GM10248 (cell line): Measurements from ENCODE around the gene MEIS3.

ENCODE experiments used
- CTCF ChIA-PET: fragments of 300-600 bp; sonication (Branson Sonifier 250); formaldehyde crosslinking; extraction: SDS; loops from one replicate; lab custom pipeline; 2021; ENCODE audit warnings: antibody characterized with exemption; lab: Yijun Ruan, JAX
- POLR2A ChIA-PET: fragments of 350-650 bp; sonication (Branson Sonifier 250); formaldehyde crosslinking; extraction: SDS; loops from one replicate; lab custom pipeline; 2020; ENCODE audit warnings: antibody characterized with exemption; lab: Yijun Ruan, JAX
- DNase-seq: peaks from one replicate; pipeline ENCODE4 v3.0.0; 2012; ENCODE audit errors: extremely low spot score
- CTCF ChIP-seq: IDR thresholded peaks from 2 replicates; pipeline ENCODE4 v1.5.1; 2012; ENCODE audit warnings: mild to moderate bottlenecking, low read depth; ENCODE audit errors: extremely low read depth, missing control alignments, control extremely low read depth

Gene MEIS3

GRCh38 chr19:47433121-47433520, 13.8 kb upstream of the MEIS3 start:
- CTCF ChIA-PET = interaction anchor here (0.9 to 13.1 kb wide), 8 partner anchors 13 to 282 kb away, joined by 3 to 288 read pairs (median 4); partner anchors contain the start of genes DHX34 and KPTN
- POLR2A ChIA-PET = no interaction called here
- no peak for TF ChIP-seq CTCF
- DNase-seq = no peak

DNA sequence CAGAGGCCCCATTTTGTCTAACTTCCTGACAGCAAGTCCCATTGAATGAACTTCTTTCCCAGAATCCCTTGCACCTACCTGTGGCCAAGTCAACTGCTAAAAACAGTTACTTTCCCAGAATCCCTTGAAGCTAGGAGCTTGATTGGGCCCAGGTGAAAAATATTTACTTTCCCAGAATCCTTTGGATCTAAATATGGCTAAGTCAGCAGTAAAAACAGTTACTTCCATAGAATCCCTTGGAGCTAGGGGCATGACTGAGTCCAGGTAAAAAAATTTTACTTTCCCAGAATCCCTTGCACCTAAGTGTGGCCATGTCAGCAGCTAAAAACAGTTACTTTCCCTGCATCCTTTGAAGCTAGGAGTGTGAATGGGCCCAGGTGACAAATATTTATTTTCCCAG, 13.2 kb upstream of the MEIS3 start:
- no peak for TF ChIP-seq CTCF
- POLR2A ChIA-PET = no interaction called here
- CTCF ChIA-PET = interaction anchor here (0.9 to 13.1 kb wide), 8 partner anchors 14 to 282 kb away, joined by 3 to 288 read pairs (median 4); partner anchors contain the start of genes DHX34 and KPTN
- no peak for DNase-seq

DNA sequence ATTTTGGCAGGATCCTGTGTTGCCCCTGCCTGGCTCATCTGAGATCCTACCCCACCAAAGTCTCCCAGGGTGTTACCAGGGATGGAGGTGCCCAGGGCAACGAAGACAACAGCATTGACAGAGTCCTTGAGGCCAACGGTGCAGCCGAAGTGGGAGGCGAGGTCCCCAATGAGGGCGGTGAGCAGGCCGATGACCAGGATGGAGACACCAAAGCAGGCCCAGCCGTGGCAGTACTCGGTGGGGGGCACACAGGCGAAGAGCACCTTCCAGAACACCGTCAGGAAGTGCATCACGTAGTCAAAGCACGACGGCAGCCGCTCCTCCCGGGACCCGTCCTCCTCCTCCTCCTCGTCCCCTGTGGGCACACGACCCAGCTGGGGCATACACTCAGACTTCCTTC, 12.8 kb upstream of the MEIS3 start:
- DNase-seq = no peak
- TF ChIP-seq CTCF = no peak
- ChIA-PET POLR2A (no interaction called here), CTCF (interaction anchor here (1.7 to 13.1 kb wide), 3 partner anchors 52 to 271 kb away, joined by 5 to 288 read pairs (median 11); partner anchors contain the start of gene KPTN)

- no peak for TF ChIP-seq CTCF
- POLR2A ChIA-PET = no interaction called here
- DNase-seq = no peak
- CTCF ChIA-PET = interaction anchor here (1.2 to 13.1 kb wide), 5 partner anchors 39 to 273 kb away, joined by 3 to 288 read pairs (median 16); partner anchors contain the start of genes DHX34 and KPTN
Measured at GRCh38 chr19:47430041-47430802, 10.9 kb upstream of the MEIS3 start.

- no peak for TF ChIP-seq CTCF
- POLR2A ChIA-PET = no interaction called here
- DNase-seq = no peak
- CTCF ChIA-PET = interaction anchor here (0.8 to 3.1 kb wide), 17 partner anchors 8 to 440 kb away, joined by 3 to 32 read pairs (median 3); partner anchors contain the start of genes DHX34 and KPTN
Measured at GRCh38 chr19:47429140-47429793, 9.9 kb upstream of the MEIS3 start.

- CTCF ChIA-PET = interaction anchor here (0.7 to 3.1 kb wide), 36 partner anchors 9 to 441 kb away, joined by 3 to 32 read pairs (median 4); partner anchors contain the start of genes DHX34, EHD2, KPTN and MEIS3
- DNase-seq = peak; percentile 89
Measured at GRCh38 chr19:47428177-47428894, 9.0 kb upstream of the MEIS3 start.

More at GRCh38 chr19:47428177-47428894, 9.0 kb upstream of the MEIS3 start:
- no peak for TF ChIP-seq CTCF
- POLR2A ChIA-PET = interaction anchor here (0.5 kb wide), 1 partner anchor 909 kb away, joined by 3 read pairs; no protein-coding TSS in a partner anchor
